ENCODE results near the gene TMEM176B.

Gene TMEM176B

GRCh38 chr7:150799741-150800580 lies at the start of gene TMEM176B:
Gene TMEM176B, minus strand, starts transcription at chr7:150800364. Its CDS starts 3,795 bp downstream, at chr7:150796569.
- DNase-seq (ENCODE audit: low read depth) = no peak
- TF ChIP-seq CTCF (IDR thresholded peaks at IDR 0.05; ENCODE audit: control insufficient read depth, insufficient read depth, low read depth, low read length, missing control alignments) = no peak
- no peak within 1 kb of the TSS for H3K4me3 ChIP-seq (ENCODE audit: control insufficient read depth, low read depth, low read length)

GRCh38 chr7:150849204-150849775 lies 49.1 kb upstream of the TMEM176B start:
- no peak overlapping the region for H3K4me3 ChIP-seq (ENCODE audit: control insufficient read depth, low read depth, low read length)
- no peak for TF ChIP-seq CTCF (IDR thresholded peaks at IDR 0.05; ENCODE audit: control insufficient read depth, insufficient read depth, low read depth, low read length, missing control alignments)
- no peak for DNase-seq (ENCODE audit: low read depth)

- DNase-seq (ENCODE audit: low read depth) = no peak
- no peak for TF ChIP-seq CTCF (IDR thresholded peaks at IDR 0.05; ENCODE audit: control insufficient read depth, insufficient read depth, low read depth, low read length, missing control alignments)
- H3K4me3 ChIP-seq (ENCODE audit: control insufficient read depth, low read depth, low read length) = no peak overlapping the region
Measured at GRCh38 chr7:150848561-150849115, 48.5 kb upstream of the TMEM176B start.

GRCh38 chr7:150848111-150848510 lies 47.9 kb upstream of the TMEM176B start:
- no peak overlapping the region for H3K4me3 ChIP-seq (ENCODE audit: control insufficient read depth, low read depth, low read length)
- no peak for DNase-seq (ENCODE audit: low read depth)
- TF ChIP-seq CTCF (IDR thresholded peaks at IDR 0.05; ENCODE audit: control insufficient read depth, insufficient read depth, low read depth, low read length, missing control alignments) = no peak

GRCh38 chr7:150847536-150847935 lies 47.4 kb upstream of the TMEM176B start:
- no peak for DNase-seq (ENCODE audit: low read depth)
- no peak for TF ChIP-seq CTCF (IDR thresholded peaks at IDR 0.05; ENCODE audit: control insufficient read depth, insufficient read depth, low read depth, low read length, missing control alignments)

GRCh38 chr7:150846291-150847115 lies 46.3 kb upstream of the TMEM176B start:
- TF ChIP-seq CTCF (IDR thresholded peaks at IDR 0.05; ENCODE audit: control insufficient read depth, insufficient read depth, low read depth, low read length, missing control alignments) = no peak
- DNase-seq (ENCODE audit: low read depth) = no peak
- H3K4me3 ChIP-seq (ENCODE audit: control insufficient read depth, low read depth, low read length) = no peak overlapping the region

More at GRCh38 chr7:150847536-150847935, 47.4 kb upstream of the TMEM176B start:
- no peak overlapping the region for H3K4me3 ChIP-seq (ENCODE audit: control insufficient read depth, low read depth, low read length)

Data from AG09309 (cell line).